DOHH2 (cell line): ENCODE data around the gene ADCY10.

Source experiments
- EZH2phosphoT487 ChIP-seq: fragments of 200-600 bp; sonication (generic); IDR thresholded peaks from 2 replicates; pipeline ENCODE4 v1.6.1; 2017; ENCODE audit warnings: borderline replicate concordance, mild to moderate bottlenecking, antibody characterized with exemption, low read length, moderate library complexity, mixed read lengths
- TF ChIP-seq, protein P1 (sequence below): fragments of 200-600 bp; sonication (generic); IDR thresholded peaks from one replicate; pipeline ENCODE4 v1.5.1; 2014; ENCODE audit warnings: antibody characterized with exemption, mild to moderate bottlenecking, low read depth, low read length; ENCODE audit not compliant: poor library complexity, severe bottlenecking

- TF ChIP-seq, protein P1, sequence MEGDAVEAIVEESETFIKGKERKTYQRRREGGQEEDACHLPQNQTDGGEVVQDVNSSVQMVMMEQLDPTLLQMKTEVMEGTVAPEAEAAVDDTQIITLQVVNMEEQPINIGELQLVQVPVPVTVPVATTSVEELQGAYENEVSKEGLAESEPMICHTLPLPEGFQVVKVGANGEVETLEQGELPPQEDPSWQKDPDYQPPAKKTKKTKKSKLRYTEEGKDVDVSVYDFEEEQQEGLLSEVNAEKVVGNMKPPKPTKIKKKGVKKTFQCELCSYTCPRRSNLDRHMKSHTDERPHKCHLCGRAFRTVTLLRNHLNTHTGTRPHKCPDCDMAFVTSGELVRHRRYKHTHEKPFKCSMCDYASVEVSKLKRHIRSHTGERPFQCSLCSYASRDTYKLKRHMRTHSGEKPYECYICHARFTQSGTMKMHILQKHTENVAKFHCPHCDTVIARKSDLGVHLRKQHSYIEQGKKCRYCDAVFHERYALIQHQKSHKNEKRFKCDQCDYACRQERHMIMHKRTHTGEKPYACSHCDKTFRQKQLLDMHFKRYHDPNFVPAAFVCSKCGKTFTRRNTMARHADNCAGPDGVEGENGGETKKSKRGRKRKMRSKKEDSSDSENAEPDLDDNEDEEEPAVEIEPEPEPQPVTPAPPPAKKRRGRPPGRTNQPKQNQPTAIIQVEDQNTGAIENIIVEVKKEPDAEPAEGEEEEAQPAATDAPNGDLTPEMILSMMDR: no peak
- TF ChIP-seq EZH2phosphoT487: no peak
Measured at GRCh38 chr1:167861664-167862381, 52.1 kb downstream of the ADCY10 start.
